GM21447 (cell line): ENCODE data around the gene GAREM1.

Experiments
- ATAC-seq: cut with Tn5 transposase; IDR thresholded peaks from one replicate; pipeline ENCODE4 v1.9.1; 2021; ENCODE audit not compliant: unreplicated experiment

GAREM1 gene

DNA sequence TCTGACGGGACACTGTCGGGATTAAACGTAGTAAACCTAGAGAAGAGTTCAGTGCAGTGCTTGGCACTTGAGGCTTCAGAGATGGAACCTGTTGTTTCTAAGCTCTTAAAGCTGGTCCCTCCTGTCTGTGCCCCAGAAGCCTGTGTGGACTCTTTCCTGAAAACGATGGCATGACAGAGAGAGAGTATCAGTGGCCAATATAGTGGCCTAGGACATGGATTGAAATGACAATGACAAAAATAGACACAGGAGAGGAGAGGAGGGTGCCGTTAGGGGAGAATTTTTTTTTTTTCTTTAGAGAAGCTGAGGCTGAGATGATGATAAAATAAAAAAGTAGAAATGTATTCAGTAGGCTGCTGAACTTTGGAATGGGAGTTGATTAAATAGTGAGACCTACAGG, 138.0 kb downstream of the GAREM1 start:
- no peak for ATAC-seq

- no peak for ATAC-seq
Measured at GRCh38 chr18:32328974-32329373, 141.7 kb downstream of the GAREM1 start.

DNA sequence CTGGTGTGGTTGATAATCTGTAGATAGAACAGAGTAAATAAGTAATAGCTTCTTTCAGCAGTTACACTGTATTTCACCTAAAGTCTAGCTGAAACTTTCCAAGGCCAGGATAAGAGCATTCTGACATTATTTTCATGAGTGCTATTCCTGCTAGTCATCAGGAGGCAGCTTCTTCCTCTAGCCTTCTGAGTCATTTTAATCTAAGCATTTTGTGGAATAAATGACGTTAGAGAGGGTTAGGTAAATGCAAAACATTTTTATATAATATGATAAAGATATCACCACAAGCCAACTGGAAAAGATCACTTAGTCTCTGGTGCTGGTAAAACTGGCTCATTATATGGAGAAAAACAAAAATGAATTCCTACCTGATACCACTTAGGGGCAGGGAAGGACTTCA, 142.3 kb downstream of the GAREM1 start:
- ATAC-seq = no peak

GRCh38 chr18:32326450-32327308, 144.0 kb downstream of the GAREM1 start:
- no peak for ATAC-seq

- no peak for ATAC-seq
Measured at GRCh38 chr18:32324181-32324580, 146.5 kb downstream of the GAREM1 start.

- ATAC-seq = no peak
Measured at GRCh38 chr18:32321826-32322225, 148.9 kb downstream of the GAREM1 start.

DNA sequence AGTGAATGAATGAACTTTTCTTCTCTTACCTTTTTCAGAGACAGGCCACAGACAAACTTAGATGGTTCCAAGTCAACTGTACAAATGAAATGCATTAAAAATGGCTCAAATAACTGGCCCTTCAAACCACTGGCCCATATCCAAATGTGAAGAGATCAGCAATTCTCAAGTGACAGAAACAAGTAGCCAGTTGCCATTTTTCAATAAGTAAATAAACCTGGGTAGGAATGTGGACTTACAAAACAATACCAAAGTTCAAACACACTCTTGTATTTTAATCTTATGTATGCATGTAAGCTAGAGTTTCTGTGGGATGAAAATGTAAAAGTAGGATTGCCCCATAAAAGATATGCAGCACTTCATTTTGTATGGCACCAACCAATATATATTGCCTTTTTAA, 151.6 kb downstream of the GAREM1 start:
- no peak for ATAC-seq

DNA sequence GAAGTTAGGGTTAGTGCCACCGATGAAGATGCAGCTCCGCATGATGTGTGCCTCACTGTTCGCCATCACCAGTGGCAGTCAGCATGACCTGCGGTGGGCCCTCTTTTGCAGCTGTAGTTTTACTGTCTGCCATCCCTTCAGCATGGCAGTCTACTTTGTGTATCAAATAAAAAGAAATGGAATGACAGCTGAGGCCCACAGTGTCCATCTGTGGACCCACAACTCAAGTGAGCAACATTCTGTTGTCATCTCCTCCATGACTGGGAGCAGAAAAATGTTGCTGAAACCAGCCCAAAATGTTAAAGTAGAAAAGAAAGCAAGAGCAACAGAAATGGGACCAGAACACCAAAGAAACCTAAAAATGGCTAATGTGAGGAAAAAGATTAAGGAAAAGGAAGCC, 152.1 kb downstream of the GAREM1 start:
- ATAC-seq = no peak

DNA sequence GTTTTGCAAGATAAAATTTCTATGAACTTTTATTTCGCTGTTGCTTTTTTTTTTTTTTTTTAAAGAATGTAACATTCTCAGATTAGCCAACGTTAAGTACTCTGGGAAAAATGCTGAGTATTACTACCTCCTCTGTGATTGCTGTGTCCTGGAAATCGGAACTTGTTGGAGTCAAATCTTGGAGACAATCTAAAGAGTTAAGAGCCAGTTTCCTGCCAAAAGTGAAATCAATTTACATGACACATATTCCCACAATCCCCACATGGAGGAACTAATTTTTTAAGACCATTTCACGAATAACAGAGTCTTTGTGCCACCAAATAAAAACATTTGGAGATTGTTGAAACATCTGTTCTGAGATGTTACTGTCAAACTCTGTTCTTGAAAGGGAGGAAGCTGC, 153.0 kb downstream of the GAREM1 start:
- no peak for ATAC-seq

- no peak for ATAC-seq
Measured at GRCh38 chr18:32315881-32316280, 154.8 kb downstream of the GAREM1 start.

DNA sequence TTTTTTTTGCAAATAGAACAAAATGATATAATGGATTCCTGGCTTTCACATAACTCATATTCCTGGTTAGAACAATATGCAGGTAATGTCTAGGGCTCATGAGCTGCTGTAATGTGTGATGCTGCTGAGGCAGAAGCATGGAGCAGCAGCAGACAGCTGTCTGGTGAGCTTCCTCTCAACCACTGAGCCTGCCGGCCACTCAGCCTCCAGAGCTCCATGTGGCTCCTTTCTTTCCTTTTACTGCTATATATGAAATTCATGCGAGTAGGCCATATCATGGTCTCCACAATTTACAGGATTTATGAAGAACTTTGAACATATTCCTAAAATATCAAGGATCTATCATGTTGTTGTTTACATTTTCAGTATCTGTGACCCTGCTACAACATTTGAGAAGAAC, 159.9 kb downstream of the GAREM1 start:
- no peak for ATAC-seq

DNA sequence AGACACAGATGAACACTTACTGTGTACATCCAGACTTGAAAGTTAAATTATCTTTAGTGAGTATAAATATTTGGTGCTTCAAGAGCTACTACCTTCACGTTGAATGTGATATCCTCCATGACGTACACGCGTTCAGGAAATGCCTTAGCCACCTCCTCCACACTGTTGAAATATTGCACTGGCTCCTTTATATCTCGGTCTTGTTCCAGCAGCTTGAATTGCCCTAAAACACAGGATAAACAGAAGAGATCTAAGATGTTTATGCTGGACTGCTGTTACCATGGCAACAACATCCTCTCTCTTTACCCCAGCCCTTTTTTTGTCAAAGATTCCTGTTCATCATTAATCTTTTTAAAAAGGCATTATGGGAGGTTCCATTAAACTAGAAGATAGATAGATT, 160.6 kb downstream of the GAREM1 start:
- ATAC-seq = no peak

DNA sequence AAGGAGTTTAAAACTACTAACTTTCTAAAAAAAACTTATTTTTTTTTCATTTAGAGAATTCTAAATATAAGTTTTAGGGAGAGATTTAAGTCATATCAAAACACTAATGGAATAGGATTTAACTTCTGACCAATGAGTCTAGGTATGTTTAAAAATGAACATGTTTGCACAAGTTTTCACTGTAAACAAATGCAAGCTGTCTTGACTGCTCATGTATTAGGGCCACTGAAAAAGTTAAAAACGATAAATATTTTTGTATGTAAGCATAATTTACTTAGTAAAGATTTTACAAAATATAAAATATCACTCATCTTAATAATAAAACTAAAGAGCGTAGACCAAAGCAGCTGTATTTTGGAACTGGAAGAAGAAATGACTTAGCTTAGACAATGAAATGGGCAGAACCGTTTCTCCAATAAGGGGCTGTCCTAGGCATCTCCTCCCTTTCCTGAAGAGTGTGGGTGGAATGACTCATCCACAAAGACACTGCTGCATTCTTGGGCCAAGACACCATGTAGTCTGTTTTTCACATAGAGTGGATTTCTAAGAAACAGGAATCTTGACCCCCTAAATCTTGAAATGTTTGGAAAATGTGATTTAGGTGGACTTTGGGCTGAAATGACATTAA, 162.1 kb downstream of the GAREM1 start:
- no peak for ATAC-seq

DNA sequence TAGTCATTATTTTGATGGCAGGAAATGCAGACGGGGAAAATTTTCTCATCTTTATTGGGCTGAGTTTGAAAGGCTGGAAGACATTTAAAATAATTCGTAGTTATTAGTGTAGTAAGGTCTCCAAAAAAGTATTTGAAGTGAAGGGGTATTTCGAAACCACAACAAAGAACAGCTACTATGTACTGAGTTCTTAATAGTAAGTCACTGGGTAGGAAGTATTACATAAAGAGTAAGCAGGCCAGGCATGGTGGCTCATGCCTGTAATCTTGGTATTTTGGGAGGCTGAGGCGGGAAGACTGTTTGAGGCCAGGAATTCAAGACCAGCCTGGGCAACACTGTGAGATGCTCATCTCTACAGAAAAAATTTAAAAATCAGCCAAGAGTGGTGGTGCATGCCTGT, 167.3 kb downstream of the GAREM1 start:
- ATAC-seq = no peak

DNA sequence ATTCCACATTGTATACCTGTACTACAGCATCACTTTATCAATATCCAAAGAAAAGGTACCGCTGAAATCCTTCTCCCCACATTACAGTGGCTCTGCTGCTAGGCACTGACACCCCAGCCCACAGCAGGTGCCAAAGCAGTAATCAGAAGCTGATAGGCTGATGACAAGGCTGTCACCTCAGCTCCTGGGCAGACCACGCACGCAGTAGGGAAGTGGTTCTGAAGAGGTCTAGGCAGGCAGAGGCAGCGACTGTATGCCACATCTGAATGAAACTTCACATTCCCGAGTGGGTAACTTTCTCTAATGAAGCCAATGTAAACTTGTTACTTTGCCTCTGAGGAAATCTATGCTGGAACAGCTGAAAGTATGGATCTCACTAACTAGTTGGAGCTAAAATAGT, 167.9 kb downstream of the GAREM1 start:
- no peak for ATAC-seq

GRCh38 chr18:32301976-32302743, 168.5 kb downstream of the GAREM1 start:
- peak; percentile 75 for ATAC-seq

GRCh38 chr18:32301361-32301760, 169.3 kb downstream of the GAREM1 start:
- ATAC-seq = no peak

DNA sequence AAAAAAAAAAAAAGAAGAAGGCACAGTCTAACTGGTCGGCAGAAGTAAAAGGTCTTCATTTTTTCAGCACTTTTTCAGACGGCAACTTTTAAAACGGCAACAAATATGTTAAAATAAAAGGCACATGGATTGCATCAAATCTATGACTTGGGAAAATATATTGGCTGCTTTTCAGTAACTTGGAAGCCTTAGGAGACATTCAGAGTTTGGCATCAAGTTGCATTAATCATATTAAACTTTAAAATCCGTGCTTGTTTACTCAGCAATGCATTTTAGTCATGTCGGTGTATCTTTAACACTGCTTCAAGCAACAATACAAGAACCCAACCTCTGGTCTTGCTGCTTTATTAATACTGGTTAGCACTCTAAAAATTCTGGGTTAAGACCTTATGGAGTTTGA, 169.8 kb downstream of the GAREM1 start:
- ATAC-seq = no peak

- no peak for ATAC-seq
Measured at GRCh38 chr18:32299484-32299883, 171.2 kb downstream of the GAREM1 start.

GRCh38 chr18:32298171-32298667, 172.5 kb downstream of the GAREM1 start:
- no peak for ATAC-seq

DNA sequence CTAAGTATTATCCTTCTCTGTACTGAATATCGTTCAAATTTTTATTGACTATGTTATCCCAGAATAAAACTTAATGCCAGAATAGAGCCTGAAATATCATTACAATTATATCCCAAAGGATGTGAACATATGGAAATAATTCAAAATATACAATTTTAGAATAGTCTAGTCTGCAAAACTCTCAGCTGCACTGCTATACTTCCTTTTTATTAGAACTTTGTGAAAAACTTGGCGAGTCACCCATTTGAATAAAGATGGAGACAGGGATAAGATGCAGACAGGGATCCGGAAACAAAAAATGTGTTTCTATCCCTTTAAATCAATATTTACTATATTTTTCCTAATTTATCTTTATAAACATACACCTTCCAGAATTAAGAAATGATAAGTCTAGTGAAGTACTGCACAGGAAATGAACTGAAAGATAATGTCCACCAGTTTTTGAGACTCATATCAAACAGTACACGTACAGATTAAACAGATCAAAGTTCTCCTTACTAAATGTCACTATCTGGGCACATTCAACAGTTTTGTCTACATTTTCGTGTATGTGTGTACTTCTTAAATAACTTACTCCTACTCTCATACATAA, 173.0 kb downstream of the GAREM1 start:
- ATAC-seq = no peak
